Bronchial epithelial cell (primary cell): Measurements from ENCODE around the gene TUBGCP3. TPM values are rescaled to one million over a fixed set of nuclear protein-coding genes. Genes with fewer than 3 reads are reported as not detected.

Experiments
- DNase-seq: peaks from one replicate; pipeline ENCODE4 v3.0.0-alpha.2; 2010; ENCODE audit warnings: low read depth
- FAIRE-seq: peaks from 2 replicates; lab custom pipeline; 2011; peaks lifted over from hg19 to GRCh38; lab: Jason Lieb, UNC
- H3K27me3 ChIP-seq: 2 replicates; pipeline ENCODE4 v1.5.1; 2011; ENCODE audit warnings: low read length; ENCODE audit not compliant: control insufficient read depth, insufficient read depth
- H3K36me3 ChIP-seq: 2 replicates; pipeline ENCODE4 v1.5.1; 2011; ENCODE audit warnings: low read length; ENCODE audit not compliant: control insufficient read depth, insufficient read depth
- H3K4me3 ChIP-seq: 2 replicates; pipeline ENCODE4 v1.5.1; 2011; ENCODE audit warnings: mild to moderate bottlenecking, low read depth, low read length, control low read depth
- CTCF ChIP-seq: IDR thresholded peaks from 2 replicates; pipeline ENCODE4 v1.5.1; 2011; ENCODE audit warnings: mild to moderate bottlenecking, moderate library complexity, low read length, control low read depth, inconsistent platforms; ENCODE audit not compliant: insufficient read depth, severe bottlenecking
- total RNA-seq: library from RNA; depleted of rRNA; stranded (reverse); fragments of >200 nt; gene quantifications from 2 replicates; pipeline ENCODE4 v1.2.1, GENCODE V29; 2014

TUBGCP3 gene
- total RNA-seq, 1 donor from 2014 or later = 17.6 TPM

- H3K36me3 ChIP-seq = no peaks in the 10 kb centered on the region
- H3K27me3 ChIP-seq = no peaks in the 10 kb centered on the region
- peak; percentile 88 for TF ChIP-seq CTCF
- H3K4me3 ChIP-seq = peak overlapping the region; percentile 38
- no peak for FAIRE-seq
- peak; percentile 63 for DNase-seq
These were observed 18.4 kb upstream of the TUBGCP3 start for GRCh38 chr13:112606109-112607001.

- no peak for TF ChIP-seq CTCF
- H3K36me3 ChIP-seq = no peaks in the 10 kb centered on the region
- FAIRE-seq (no peak), DNase-seq (no peak)
- H3K27me3 ChIP-seq = no peaks in the 10 kb centered on the region
- H3K4me3 ChIP-seq = no peak overlapping the region
These were observed 17.6 kb upstream of the TUBGCP3 start for GRCh38 chr13:112605531-112605990.

GRCh38 chr13:112603641-112604225 is 15.8 kb upstream of the TUBGCP3 start:
- Histone ChIP-seq H3K4me3 (no peak overlapping the region), H3K27me3 (no peaks in the 10 kb centered on the region), H3K36me3 (no peaks in the 10 kb centered on the region)
- no peak for TF ChIP-seq CTCF
- no peak for DNase-seq
- no peak for FAIRE-seq

GRCh38 chr13:112602189-112602588 is 14.2 kb upstream of the TUBGCP3 start:
- no peaks in the 10 kb centered on the region for H3K36me3 ChIP-seq
- DNase-seq (no peak), FAIRE-seq (no peak)
- no peak overlapping the region for H3K4me3 ChIP-seq
- H3K27me3 ChIP-seq = peaks cover under 1% of the 10 kb centered on the region
- TF ChIP-seq CTCF = no peak

- DNase-seq (no peak), FAIRE-seq (no peak)
- no peak for TF ChIP-seq CTCF
- Histone ChIP-seq H3K27me3 (peaks cover 4% of the 10 kb centered on the region), H3K36me3 (no peaks in the 10 kb centered on the region), H3K4me3 (no peak overlapping the region)
These were observed 13.4 kb upstream of the TUBGCP3 start for GRCh38 chr13:112601371-112601770.
